Ectodermal cell (in vitro differentiated cells): ENCODE measurements around the gene GPR18. TPM values are rescaled to one million over a fixed set of nuclear protein-coding genes. Genes with fewer than 3 reads are reported as not detected.

Experiments used
- H3K27ac ChIP-seq: 2 replicates; pipeline ENCODE4 v1.7.0; 2013; ENCODE audit warnings: mild to moderate bottlenecking, low read depth, low read length; ENCODE audit not compliant: insufficient read depth, poor library complexity, severe bottlenecking
- H3K27me3 ChIP-seq: 2 replicates; pipeline ENCODE4 v1.7.0; 2013; ENCODE audit warnings: mild to moderate bottlenecking, low read length; ENCODE audit not compliant: insufficient read depth, control insufficient read depth, poor library complexity, severe bottlenecking
- H3K36me3 ChIP-seq: one replicate; pipeline ENCODE4 v1.7.0; 2013; ENCODE audit warnings: low read length; ENCODE audit not compliant: control insufficient read depth, insufficient read depth
- H3K4me1 ChIP-seq: one replicate; pipeline ENCODE4 v1.7.0; 2013; ENCODE audit warnings: low read length; ENCODE audit not compliant: control insufficient read depth, insufficient read depth
- H3K4me3 ChIP-seq: 2 replicates; pipeline ENCODE4 v1.7.0; 2013; ENCODE audit warnings: low read depth, low read length, control low read depth; ENCODE audit not compliant: insufficient read depth
- H3K9me3 ChIP-seq: 2 replicates; pipeline ENCODE4 v1.7.0; 2013; ENCODE audit warnings: mild to moderate bottlenecking, low read length, moderate library complexity; ENCODE audit not compliant: control insufficient read depth
- WGBS, 2 experiments: methylation state at CpG; one replicate each; pipeline ENCODE4 v1.1.7; 2013; ENCODE audit warnings: missing lambda C conversion rate in 2 of 2; 5-methylcytosine and 5-hydroxymethylcytosine counted together
- polyA plus RNA-seq, 4 experiments: library from polyadenylated mRNA; stranded (reverse); fragments of 50-300 nt; gene quantifications; one replicate each; pipeline ENCODE4 v1.2.3, GENCODE V29; 2013

The GPR18 gene
- polyA plus RNA-seq (2013, experiment 1 of 4), result not detected
- polyA plus RNA-seq (2013, experiment 2 of 4), result not detected
- not detected for polyA plus RNA-seq (2013, experiment 3 of 4)
- polyA plus RNA-seq (2013, experiment 4 of 4), result not detected

- Histone ChIP-seq H3K27ac (no peak within 1 kb of the TSS), H3K27me3 (no peaks in the 10 kb centered on the region), H3K9me3 (no peaks in the 10 kb centered on the region), H3K36me3 (peaks cover 7% of the 10 kb centered on the region), H3K4me1 (no peaks in the 10 kb centered on the region), H3K4me3 (no peak within 1 kb of the TSS)
- WGBS, 2 experiments, result 93 to 98% methylated on average over 4 of the region's 4 CpGs
These were observed at the start of gene GPR18 for GRCh38 chr13:99258210-99258860. GPR18 (minus strand) TSS chr13:99258379; CDS start chr13:99255872, 2,507 bp downstream.

GRCh38 chr13:99307648-99308339 lies 49.6 kb upstream of the GPR18 start:
- no peak overlapping the region for H3K27ac ChIP-seq
- no peaks in the 10 kb centered on the region for H3K4me1 ChIP-seq
- no peaks in the 10 kb centered on the region for H3K9me3 ChIP-seq
- 92 to 93% methylated on average over 6 of the region's 6 CpGs for WGBS, 2 experiments
- no peaks in the 10 kb centered on the region for H3K27me3 ChIP-seq
- H3K36me3 ChIP-seq, result no peaks in the 10 kb centered on the region
- H3K4me3 ChIP-seq, result no peak overlapping the region

GRCh38 chr13:99307247-99307646 lies 49.1 kb upstream of the GPR18 start, which contains the start of gene GPR183:
GPR183 (minus strand) TSS chr13:99307399; CDS start chr13:99296145, 11,254 bp downstream.
- H3K27me3 ChIP-seq, result no peaks in the 10 kb centered on the region
- H3K27ac ChIP-seq, result no peak within 1 kb of the TSS
- no peaks in the 10 kb centered on the region for H3K36me3 ChIP-seq
- 86 to 93% methylated on average over 3 to 4 of the region's 4 CpGs for WGBS, 2 experiments
- no peaks in the 10 kb centered on the region for H3K4me1 ChIP-seq
- H3K9me3 ChIP-seq, result no peaks in the 10 kb centered on the region
- no peak within 1 kb of the TSS for H3K4me3 ChIP-seq

DNA sequence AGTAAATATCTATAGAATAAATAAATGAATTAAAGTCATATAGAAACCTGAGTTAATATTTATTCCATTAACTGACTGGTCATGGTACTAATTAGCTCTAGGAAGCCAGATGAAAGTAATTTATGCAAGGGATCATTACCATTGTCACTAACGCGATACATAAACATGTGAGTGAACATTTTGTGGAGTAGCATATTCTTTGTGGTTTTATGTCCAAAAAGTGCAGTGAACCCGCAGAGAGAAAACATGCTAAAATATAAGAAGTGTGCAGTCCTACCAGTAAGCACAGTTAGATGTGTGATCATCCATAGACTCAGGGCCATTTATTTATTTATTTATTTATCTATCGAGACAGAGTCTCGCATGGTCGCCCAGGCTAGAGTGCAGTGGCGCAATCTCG lies 47.4 kb upstream of the GPR18 start:
- H3K27ac ChIP-seq, result no peak overlapping the region
- H3K4me3 ChIP-seq, result no peak overlapping the region
- 96 to 98% methylated on average over 8 of the region's 8 CpGs for WGBS, 2 experiments

DNA sequence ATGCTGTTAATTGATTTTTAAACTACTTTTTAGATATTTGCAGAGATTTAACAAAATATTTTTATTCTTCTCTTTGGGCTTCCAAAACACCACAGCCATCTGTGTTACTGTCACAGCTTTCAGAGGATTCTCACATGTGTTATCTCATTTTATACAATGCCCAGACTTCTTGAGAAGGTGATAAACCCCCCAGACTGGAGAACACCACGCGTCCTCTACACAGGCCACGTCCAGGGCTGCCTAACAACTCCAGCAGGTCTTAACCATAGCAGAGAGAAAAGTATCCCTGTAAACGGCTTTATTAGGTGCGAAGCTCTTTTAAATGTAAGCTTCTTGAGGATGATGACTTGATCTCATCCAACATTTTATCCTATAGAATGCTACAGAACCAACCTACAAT lies 47.0 kb upstream of the GPR18 start:
- H3K27ac ChIP-seq, result no peak overlapping the region
- no peaks in the 10 kb centered on the region for H3K4me1 ChIP-seq
- H3K9me3 ChIP-seq, result no peaks in the 10 kb centered on the region
- H3K4me3 ChIP-seq, result no peak overlapping the region
- WGBS, 2 experiments, result 82 to 90% methylated on average over 5 of the region's 5 CpGs
- H3K27me3 ChIP-seq, result no peaks in the 10 kb centered on the region
- no peaks in the 10 kb centered on the region for H3K36me3 ChIP-seq

More for the DNA sequence above, 47.4 kb upstream of the GPR18 start:
- H3K9me3 ChIP-seq, result no peaks in the 10 kb centered on the region
- H3K4me1 ChIP-seq, result no peaks in the 10 kb centered on the region
- no peaks in the 10 kb centered on the region for H3K36me3 ChIP-seq
- no peaks in the 10 kb centered on the region for H3K27me3 ChIP-seq

- Histone ChIP-seq H3K4me1 (no peaks in the 10 kb centered on the region), H3K9me3 (no peaks in the 10 kb centered on the region), H3K36me3 (no peaks in the 10 kb centered on the region), H3K4me3 (no peak overlapping the region), H3K27me3 (no peaks in the 10 kb centered on the region), H3K27ac (no peak overlapping the region)
- WGBS, 2 experiments, result 96 to 100% methylated on average over 1 to 2 of the region's 4 CpGs
These were observed 46.4 kb upstream of the GPR18 start for GRCh38 chr13:99304541-99304940.

DNA sequence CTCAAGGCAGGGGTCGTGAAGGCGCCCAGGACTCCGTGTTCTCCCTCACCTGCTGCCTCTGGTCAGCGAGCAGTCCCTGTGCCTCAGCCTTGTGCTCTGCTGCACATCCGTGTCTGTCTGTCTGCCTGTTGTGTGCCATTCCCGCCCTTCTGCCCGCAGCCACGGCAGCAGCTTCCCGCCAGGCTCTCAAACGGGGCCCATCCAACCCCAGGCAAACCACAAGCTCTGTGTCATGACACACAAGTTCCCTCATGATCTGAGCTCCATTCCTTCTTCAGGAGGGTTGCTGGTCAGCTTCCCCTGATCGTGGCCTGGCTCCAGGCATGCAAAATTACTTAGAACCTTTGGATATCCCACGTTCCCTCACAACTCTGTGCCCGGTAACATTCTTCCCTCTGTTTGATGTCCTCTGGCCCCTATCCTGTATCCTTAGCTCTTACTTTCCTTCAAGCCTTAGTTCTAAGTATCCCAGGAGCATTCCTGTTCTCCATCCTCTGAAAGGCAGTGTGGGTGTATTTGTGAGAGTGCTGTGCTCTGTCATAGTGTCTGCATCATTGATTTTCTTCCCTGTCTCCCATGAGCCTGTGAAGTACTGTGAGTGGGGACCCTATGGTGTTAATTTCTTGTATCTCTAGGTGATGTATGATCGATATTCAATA lies 45.8 kb upstream of the GPR18 start:
- Histone ChIP-seq H3K4me3 (no peak overlapping the region), H3K27ac (no peak overlapping the region), H3K27me3 (no peaks in the 10 kb centered on the region), H3K4me1 (no peaks in the 10 kb centered on the region), H3K36me3 (no peaks in the 10 kb centered on the region), H3K9me3 (no peaks in the 10 kb centered on the region)
- WGBS, 2 experiments, result 94% methylated on average over 13 of the region's 14 CpGs

- WGBS, 2 experiments, result 93 to 97% methylated on average over 8 of the region's 8 CpGs
- Histone ChIP-seq H3K9me3 (no peaks in the 10 kb centered on the region), H3K27me3 (no peaks in the 10 kb centered on the region), H3K4me1 (no peaks in the 10 kb centered on the region), H3K36me3 (no peaks in the 10 kb centered on the region), H3K4me3 (no peak overlapping the region), H3K27ac (no peak overlapping the region)
These were observed 44.7 kb upstream of the GPR18 start for GRCh38 chr13:99302637-99303505.

- no peaks in the 10 kb centered on the region for H3K4me1 ChIP-seq
- H3K36me3 ChIP-seq, result no peaks in the 10 kb centered on the region
- no peak overlapping the region for H3K27ac ChIP-seq
- WGBS, 2 experiments, result 100% methylated on average over 1 of the region's 1 CpG; no CpG with 5 or more reads in 1 of the 2 experiments
- H3K4me3 ChIP-seq, result no peak overlapping the region
- no peaks in the 10 kb centered on the region for H3K27me3 ChIP-seq
- H3K9me3 ChIP-seq, result no peaks in the 10 kb centered on the region
These were observed 43.9 kb upstream of the GPR18 start for GRCh38 chr13:99301913-99302636.
